ENCODE data around the gene PDPR.
"Not testable (repeated sequence)": the region's sequence is repeated elsewhere in the genome, so short reads cannot be mapped to it uniquely, and the experiment has no call there.

PDPR gene

DNA sequence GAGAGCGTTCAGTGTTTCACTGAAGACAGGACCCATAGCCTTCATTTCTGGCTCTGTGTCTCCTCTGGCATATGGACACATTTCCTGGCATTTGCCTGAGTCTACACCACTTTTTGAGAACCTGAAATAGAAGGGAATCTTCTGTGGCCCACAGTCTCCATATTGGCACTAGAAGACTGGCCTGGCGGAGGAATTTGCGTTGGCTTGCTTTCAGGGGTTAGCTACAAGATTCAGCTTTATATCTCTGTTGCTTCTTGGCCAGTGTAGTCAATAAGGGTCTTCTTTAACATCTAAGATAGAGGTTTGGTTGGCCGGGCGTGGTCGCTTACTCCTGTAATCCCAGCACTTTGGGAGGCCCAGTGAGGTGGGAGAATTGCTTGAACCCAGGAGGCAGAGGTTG lies 46.7 kb downstream of the PDPR start:
- H3K27me3 ChIP-seq (replicated peaks; ENCODE audit: control insufficient read depth, insufficient read depth, low read length) = no peaks in the 10 kb centered on the region
- no peak for DNase-seq (ENCODE audit: extremely low read depth, insufficient read length)
- TF ChIP-seq CTCF (IDR thresholded peaks at IDR 0.05; ENCODE audit: insufficient read depth, low read length, poor library complexity, severe bottlenecking) = no peak
- H3K4me3 ChIP-seq (replicated peaks; ENCODE audit: low read depth, low read length) = no peak overlapping the region
- H3K36me3 ChIP-seq (ENCODE audit: control insufficient read depth, insufficient read depth, low read length) = peaks cover 42% of the 10 kb centered on the region

- H3K36me3 ChIP-seq (ENCODE audit: control insufficient read depth, insufficient read depth, low read length) = peaks cover 39% of the 10 kb centered on the region
- H3K27me3 ChIP-seq (replicated peaks; ENCODE audit: control insufficient read depth, insufficient read depth, low read length) = no peaks in the 10 kb centered on the region
- H3K4me3 ChIP-seq (replicated peaks; ENCODE audit: low read depth, low read length) = no peak overlapping the region
- no peak for TF ChIP-seq CTCF (IDR thresholded peaks at IDR 0.05; ENCODE audit: insufficient read depth, low read length, poor library complexity, severe bottlenecking)
- no peak for DNase-seq (ENCODE audit: extremely low read depth, insufficient read length)
Measured at GRCh38 chr16:70161350-70161749, 47.2 kb downstream of the PDPR start.

DNA sequence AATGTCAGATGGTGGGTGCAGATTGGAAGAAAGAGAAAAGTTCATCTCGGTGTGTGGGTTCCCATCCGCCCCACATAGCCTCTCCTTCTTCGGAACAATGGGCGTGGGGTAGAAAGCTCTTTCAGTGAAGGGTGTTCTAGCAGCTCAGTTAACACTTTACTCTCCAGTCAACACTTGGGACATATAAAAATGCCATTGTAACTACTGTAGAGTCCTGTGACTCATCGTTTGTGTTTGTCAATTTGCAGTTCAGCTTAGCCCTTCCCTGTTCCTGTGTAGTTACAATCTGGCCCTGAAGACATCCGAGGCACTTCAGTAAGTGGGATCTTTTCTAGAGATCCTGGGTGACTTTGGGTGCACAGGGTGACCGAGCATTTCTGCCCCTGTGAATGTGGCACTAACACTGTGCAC lies 47.9 kb downstream of the PDPR start:
- peaks cover 32% of the 10 kb centered on the region for H3K36me3 ChIP-seq (ENCODE audit: control insufficient read depth, insufficient read depth, low read length)
- H3K27me3 ChIP-seq (replicated peaks; ENCODE audit: control insufficient read depth, insufficient read depth, low read length) = no peaks in the 10 kb centered on the region
- no peak overlapping the region for H3K4me3 ChIP-seq (replicated peaks; ENCODE audit: low read depth, low read length)
- DNase-seq (ENCODE audit: extremely low read depth, insufficient read length) = no peak
- TF ChIP-seq CTCF (IDR thresholded peaks at IDR 0.05; ENCODE audit: insufficient read depth, low read length, poor library complexity, severe bottlenecking) = no peak

- TF ChIP-seq CTCF (IDR thresholded peaks at IDR 0.05; ENCODE audit: insufficient read depth, low read length, poor library complexity, severe bottlenecking) = no peak
- Histone ChIP-seq H3K36me3 (ENCODE audit: control insufficient read depth, insufficient read depth, low read length) (peaks cover 20% of the 10 kb centered on the region), H3K4me3 (replicated peaks; ENCODE audit: low read depth, low read length) (no peak overlapping the region), H3K27me3 (replicated peaks; ENCODE audit: control insufficient read depth, insufficient read depth, low read length) (no peaks in the 10 kb centered on the region)
- no peak for DNase-seq (ENCODE audit: extremely low read depth, insufficient read length)
Measured at GRCh38 chr16:70163596-70163995, 49.5 kb downstream of the PDPR start.

- H3K27me3 ChIP-seq (replicated peaks; ENCODE audit: control insufficient read depth, insufficient read depth, low read length); DNase-seq (ENCODE audit: extremely low read depth, insufficient read length); H3K4me3 ChIP-seq (replicated peaks; ENCODE audit: low read depth, low read length); H3K36me3 ChIP-seq (ENCODE audit: control insufficient read depth, insufficient read depth, low read length): not testable (repeated sequence)
Measured at GRCh38 chr16:70166688-70167087, 52.6 kb downstream of the PDPR start.

GRCh38 chr16:70173212-70173837 lies 59.2 kb downstream of the PDPR start, which contains the start of gene CLEC18C:
CLEC18C (plus strand) TSS chr16:70173787; CDS start chr16:70174279, 492 bp downstream.
- H3K4me3 ChIP-seq (replicated peaks; ENCODE audit: low read depth, low read length); DNase-seq (ENCODE audit: extremely low read depth, insufficient read length); H3K36me3 ChIP-seq (ENCODE audit: control insufficient read depth, insufficient read depth, low read length); H3K27me3 ChIP-seq (replicated peaks; ENCODE audit: control insufficient read depth, insufficient read depth, low read length): not testable (repeated sequence)

GRCh38 chr16:70173916-70174315 lies 59.8 kb downstream of the PDPR start:
- not testable (repeated sequence) for H3K4me3 ChIP-seq (replicated peaks; ENCODE audit: low read depth, low read length); H3K27me3 ChIP-seq (replicated peaks; ENCODE audit: control insufficient read depth, insufficient read depth, low read length); H3K36me3 ChIP-seq (ENCODE audit: control insufficient read depth, insufficient read depth, low read length); DNase-seq (ENCODE audit: extremely low read depth, insufficient read length)

GRCh38 chr16:70174387-70174932 lies 60.3 kb downstream of the PDPR start:
- not testable (repeated sequence) for H3K4me3 ChIP-seq (replicated peaks; ENCODE audit: low read depth, low read length); H3K27me3 ChIP-seq (replicated peaks; ENCODE audit: control insufficient read depth, insufficient read depth, low read length); H3K36me3 ChIP-seq (ENCODE audit: control insufficient read depth, insufficient read depth, low read length); DNase-seq (ENCODE audit: extremely low read depth, insufficient read length)

DNA sequence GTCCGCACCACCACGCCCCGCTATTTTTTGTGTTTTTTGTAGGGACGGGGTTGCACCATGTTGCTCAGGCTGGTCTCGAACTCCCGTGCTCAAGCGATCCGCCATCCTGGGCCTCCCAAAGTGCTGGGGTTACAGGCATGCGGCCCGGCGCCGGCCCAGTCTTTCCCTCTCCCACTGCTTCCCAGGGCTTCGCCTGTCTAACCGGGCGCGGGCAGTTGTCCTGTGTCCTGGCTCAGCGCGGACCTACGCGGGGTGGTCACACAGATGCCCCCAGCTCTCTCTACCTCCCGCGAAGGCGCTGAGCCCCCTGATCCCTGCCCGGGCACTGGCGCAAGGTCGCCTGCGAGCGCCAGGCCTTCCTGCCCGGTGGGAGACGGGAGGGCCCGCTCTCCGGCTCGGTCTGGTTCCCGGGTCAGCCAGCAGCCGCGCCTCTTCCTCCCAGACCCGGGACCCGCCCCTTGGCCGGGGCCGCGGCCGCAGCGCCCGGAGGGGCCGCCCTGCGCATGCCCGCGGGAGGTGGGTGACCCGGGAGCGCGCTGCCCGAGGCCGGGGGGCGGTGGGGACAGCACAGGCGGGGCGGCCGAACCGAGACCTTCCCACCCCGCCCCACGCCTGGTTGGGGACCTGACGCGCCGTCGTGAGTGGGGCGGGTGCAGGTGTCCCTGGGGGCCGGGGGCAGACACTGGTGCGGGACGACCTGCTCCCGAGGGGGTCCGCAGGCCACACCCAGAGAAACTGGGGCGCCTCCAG lies 73.9 kb downstream of the PDPR start:
- not testable (repeated sequence) for H3K27me3 ChIP-seq (replicated peaks; ENCODE audit: control insufficient read depth, insufficient read depth, low read length); H3K36me3 ChIP-seq (ENCODE audit: control insufficient read depth, insufficient read depth, low read length); DNase-seq (ENCODE audit: extremely low read depth, insufficient read length)
- H3K4me3 ChIP-seq (replicated peaks; ENCODE audit: low read depth, low read length) = peak overlapping the region; percentile 14

DNA sequence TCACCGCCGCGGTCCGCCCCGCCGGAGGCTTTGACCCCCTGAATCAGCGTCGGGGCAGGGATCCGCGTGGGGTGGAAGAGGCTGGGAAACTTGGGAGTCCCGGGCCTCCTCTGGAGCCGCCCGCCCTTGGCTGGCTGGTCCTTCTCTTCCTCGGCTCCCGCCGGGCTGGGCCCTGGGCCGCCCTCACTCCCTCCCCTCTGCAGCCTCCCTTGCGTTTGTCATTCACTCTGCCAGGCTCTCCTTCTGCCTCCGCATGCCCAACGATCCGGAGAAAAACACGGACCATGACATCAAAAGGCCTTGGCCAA lies 74.4 kb downstream of the PDPR start:
- not testable (repeated sequence) for DNase-seq (ENCODE audit: extremely low read depth, insufficient read length); H3K36me3 ChIP-seq (ENCODE audit: control insufficient read depth, insufficient read depth, low read length); H3K27me3 ChIP-seq (replicated peaks; ENCODE audit: control insufficient read depth, insufficient read depth, low read length)
- 0 out of 2 replicates have a peak overlapping the region, but pooled peaks have one; percentile 10 for H3K4me3 ChIP-seq (replicated peaks; ENCODE audit: low read depth, low read length)
